Measurements from ENCODE around the gene ESYT2. TPM values are rescaled to one million over a fixed set of nuclear protein-coding genes. Genes with fewer than 3 reads are reported as not detected.
A peak's percentile ranks its signal among the peaks of the same experiment; 100 is the strongest.

Gene ESYT2
- total and polyA plus RNA-seq, 2 experiments from 2014 or later: 33.4 to 59.6 TPM

DNA sequence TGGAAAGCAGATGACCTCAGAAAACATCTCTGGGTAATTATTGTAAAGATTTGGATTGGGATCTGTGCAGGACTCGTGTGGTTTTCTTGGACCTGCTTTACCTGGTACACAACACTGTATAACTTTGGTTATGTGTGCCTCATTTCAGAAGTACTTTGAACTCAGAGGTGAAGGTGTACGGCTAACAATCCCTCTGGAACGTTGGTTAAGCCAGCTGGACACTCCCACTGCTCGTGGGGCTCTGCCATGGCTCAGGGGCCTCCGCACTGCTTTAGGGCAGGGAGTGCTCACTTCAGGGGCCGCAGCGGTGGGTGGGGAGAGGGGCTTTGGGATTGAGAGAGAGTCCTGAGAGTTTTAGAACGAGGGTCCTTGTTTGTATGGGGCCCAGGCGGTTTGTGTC lies 40.6 kb upstream of the ESYT2 start:
- Histone ChIP-seq H4K20me1 (ENCODE audit: insufficient read depth, poor library complexity, severe bottlenecking) (no peaks in the 10 kb centered on the region), H3K27ac (no peak overlapping the region), H2AFZ (no peak overlapping the region), H3K9me3 (ENCODE audit: low read depth) (no peaks in the 10 kb centered on the region), H3K36me3 (replicated peaks; ENCODE audit: insufficient read depth, low read depth) (no peaks in the 10 kb centered on the region), H3K79me2 (peaks cover 44% of the 10 kb centered on the region), H3K4me2 (no peak overlapping the region), H3K9me2 (replicated peaks; ENCODE audit: insufficient read depth) (no peaks in the 10 kb centered on the region), H3K4me1 (ENCODE audit: insufficient read depth) (peaks cover 11% of the 10 kb centered on the region), H3K4me3 (no peak overlapping the region), H3K27me3 (no peaks in the 10 kb centered on the region)
- TF ChIP-seq EZH2 (IDR thresholded peaks at IDR 0.05; ENCODE audit: borderline replicate concordance): no peak
- 77% methylated on average over 9 of the region's 9 CpGs for WGBS (ENCODE audit: low lambda C conversion rate, missing lambda C conversion rate)
- DNase-seq (ENCODE audit: low spot score): no peak

DNA sequence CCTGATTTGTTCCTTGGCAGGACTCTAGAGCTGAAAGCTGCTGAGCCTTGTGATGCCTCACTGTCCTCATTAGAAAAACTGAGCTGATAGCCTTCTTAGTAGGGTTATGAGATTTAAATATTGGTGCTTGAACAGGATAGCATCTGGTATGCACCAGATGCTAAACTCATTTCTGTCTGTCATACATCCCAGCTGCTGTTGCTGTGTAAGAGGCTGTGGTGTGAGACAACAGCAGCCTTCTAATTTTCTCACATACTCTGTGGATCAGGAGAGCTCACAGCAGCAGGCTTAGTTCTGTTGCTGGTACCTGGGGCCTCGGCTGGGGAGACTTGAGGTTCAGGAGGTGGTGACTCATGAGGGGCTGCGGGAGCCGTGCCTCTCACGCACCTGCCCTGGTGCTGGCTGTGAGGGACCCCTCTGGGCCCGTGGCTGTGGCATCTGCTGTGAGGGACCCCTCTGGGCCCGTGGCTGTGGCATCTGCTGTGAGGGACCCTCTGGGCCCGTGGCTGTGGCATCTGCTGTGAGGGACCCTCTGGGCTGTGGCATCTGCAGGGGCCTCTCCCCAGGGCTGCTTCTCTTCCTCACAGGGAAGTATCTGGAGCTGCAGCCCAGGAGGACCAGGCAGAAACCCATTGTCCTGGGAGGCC lies 39.6 kb upstream of the ESYT2 start:
- Histone ChIP-seq H3K4me1 (ENCODE audit: insufficient read depth) (peaks cover 19% of the 10 kb centered on the region), H4K20me1 (ENCODE audit: insufficient read depth, poor library complexity, severe bottlenecking) (no peaks in the 10 kb centered on the region), H2AFZ (no peak overlapping the region), H3K9me2 (replicated peaks; ENCODE audit: insufficient read depth) (no peaks in the 10 kb centered on the region), H3K4me2 (no peak overlapping the region), H3K27me3 (no peaks in the 10 kb centered on the region), H3K79me2 (peaks cover 52% of the 10 kb centered on the region), H3K4me3 (no peak overlapping the region), H3K36me3 (replicated peaks; ENCODE audit: insufficient read depth, low read depth) (no peaks in the 10 kb centered on the region), H3K9me3 (ENCODE audit: low read depth) (no peaks in the 10 kb centered on the region), H3K27ac (no peak overlapping the region)
- no peak for DNase-seq (ENCODE audit: low spot score)
- 90% methylated on average over 7 of the region's 7 CpGs for WGBS (ENCODE audit: low lambda C conversion rate, missing lambda C conversion rate)
- TF ChIP-seq EZH2 (IDR thresholded peaks at IDR 0.05; ENCODE audit: borderline replicate concordance): no peak
- no peak for TF ChIP-seq EZH2phosphoT487 (IDR thresholded peaks at IDR 0.05; ENCODE audit: low read depth, severe bottlenecking, unreplicated experiment)
- TF ChIP-seq, protein P1, sequence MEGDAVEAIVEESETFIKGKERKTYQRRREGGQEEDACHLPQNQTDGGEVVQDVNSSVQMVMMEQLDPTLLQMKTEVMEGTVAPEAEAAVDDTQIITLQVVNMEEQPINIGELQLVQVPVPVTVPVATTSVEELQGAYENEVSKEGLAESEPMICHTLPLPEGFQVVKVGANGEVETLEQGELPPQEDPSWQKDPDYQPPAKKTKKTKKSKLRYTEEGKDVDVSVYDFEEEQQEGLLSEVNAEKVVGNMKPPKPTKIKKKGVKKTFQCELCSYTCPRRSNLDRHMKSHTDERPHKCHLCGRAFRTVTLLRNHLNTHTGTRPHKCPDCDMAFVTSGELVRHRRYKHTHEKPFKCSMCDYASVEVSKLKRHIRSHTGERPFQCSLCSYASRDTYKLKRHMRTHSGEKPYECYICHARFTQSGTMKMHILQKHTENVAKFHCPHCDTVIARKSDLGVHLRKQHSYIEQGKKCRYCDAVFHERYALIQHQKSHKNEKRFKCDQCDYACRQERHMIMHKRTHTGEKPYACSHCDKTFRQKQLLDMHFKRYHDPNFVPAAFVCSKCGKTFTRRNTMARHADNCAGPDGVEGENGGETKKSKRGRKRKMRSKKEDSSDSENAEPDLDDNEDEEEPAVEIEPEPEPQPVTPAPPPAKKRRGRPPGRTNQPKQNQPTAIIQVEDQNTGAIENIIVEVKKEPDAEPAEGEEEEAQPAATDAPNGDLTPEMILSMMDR (IDR thresholded peaks at IDR 0.05; ENCODE audit: poor library complexity): no peak

DNA sequence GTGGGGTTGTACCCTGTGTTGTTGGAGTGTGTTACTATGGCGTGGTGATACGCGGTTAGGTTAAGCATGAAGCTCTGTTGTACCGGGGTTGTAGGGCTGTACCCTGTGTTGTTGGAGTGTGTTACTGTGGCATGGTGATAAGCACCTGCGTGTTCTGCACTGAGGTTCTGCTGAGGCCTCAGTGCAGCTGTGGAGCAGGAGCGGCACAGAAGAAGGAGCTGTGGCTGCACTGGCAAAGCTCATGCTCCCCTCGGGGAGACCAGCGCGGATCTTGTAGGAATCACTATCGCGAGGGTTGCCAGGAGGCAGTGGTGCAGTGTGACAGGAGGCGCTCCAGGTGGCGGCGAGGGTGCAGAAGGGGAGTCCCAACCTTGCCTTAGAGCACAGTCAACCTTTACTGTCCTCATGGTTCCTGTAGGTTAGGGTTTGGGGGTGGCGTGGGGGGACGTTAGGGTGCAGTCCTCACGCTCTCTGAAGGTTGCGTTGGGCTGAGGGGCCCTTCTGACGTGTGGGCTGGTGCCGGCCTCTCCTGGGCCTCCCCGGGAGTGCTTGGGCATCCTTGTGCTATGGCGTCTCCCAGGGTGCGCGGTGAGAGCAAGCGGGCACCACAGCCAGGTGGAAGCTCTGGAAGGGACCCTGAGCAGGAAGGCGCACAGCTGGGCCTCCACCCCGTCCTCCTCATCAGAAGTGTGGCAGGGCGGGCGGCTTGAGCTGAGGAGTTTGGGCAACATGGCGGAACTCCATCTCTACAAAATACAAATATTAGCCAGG lies 38.1 kb upstream of the ESYT2 start:
- no peak overlapping the region for H3K4me3 ChIP-seq
- H3K4me1 ChIP-seq (ENCODE audit: insufficient read depth): peaks cover 19% of the 10 kb centered on the region
- no peaks in the 10 kb centered on the region for H3K9me3 ChIP-seq (ENCODE audit: low read depth)
- H3K9me2 ChIP-seq (replicated peaks; ENCODE audit: insufficient read depth): no peaks in the 10 kb centered on the region
- H3K36me3 ChIP-seq (replicated peaks; ENCODE audit: insufficient read depth, low read depth): no peaks in the 10 kb centered on the region
- WGBS (ENCODE audit: low lambda C conversion rate, missing lambda C conversion rate): 95% methylated on average over 30 of the region's 30 CpGs
- TF ChIP-seq, protein P1 (IDR thresholded peaks at IDR 0.05; ENCODE audit: poor library complexity): no peak
- no peak for TF ChIP-seq EZH2 (IDR thresholded peaks at IDR 0.05; ENCODE audit: borderline replicate concordance)
- TF ChIP-seq EZH2phosphoT487 (IDR thresholded peaks at IDR 0.05; ENCODE audit: low read depth, severe bottlenecking, unreplicated experiment): no peak
- DNase-seq (ENCODE audit: low spot score): no peak
- H3K4me2 ChIP-seq: no peak overlapping the region
- H3K27me3 ChIP-seq: no peaks in the 10 kb centered on the region
- H4K20me1 ChIP-seq (ENCODE audit: insufficient read depth, poor library complexity, severe bottlenecking): no peaks in the 10 kb centered on the region
- no peak overlapping the region for H2AFZ ChIP-seq
- H3K79me2 ChIP-seq: peaks cover 56% of the 10 kb centered on the region
- H3K27ac ChIP-seq: no peak overlapping the region

DNA sequence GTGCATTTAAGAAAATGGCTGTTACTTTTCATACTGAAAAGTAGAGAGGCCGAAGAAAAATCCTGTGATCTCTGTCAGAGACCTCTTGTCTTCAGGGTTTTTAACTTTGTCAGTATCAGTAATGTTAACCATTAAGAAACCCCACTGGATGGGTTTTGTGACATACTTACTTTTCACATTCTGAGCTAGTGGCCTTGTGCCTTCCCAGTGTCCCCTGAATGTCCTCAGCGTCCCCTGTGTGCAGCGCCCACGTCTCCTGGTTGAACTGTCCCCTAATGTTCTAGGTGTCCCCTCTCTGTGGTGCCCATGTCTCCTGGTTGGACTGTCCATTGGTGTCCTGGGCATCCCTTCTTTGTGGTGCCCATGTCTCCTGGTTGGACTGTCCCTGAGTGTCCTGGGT lies 36.7 kb upstream of the ESYT2 start:
- Histone ChIP-seq H2AFZ (no peak overlapping the region), H3K36me3 (replicated peaks; ENCODE audit: insufficient read depth, low read depth) (no peaks in the 10 kb centered on the region), H3K9me3 (ENCODE audit: low read depth) (no peaks in the 10 kb centered on the region), H3K27me3 (no peaks in the 10 kb centered on the region), H4K20me1 (ENCODE audit: insufficient read depth, poor library complexity, severe bottlenecking) (no peaks in the 10 kb centered on the region), H3K4me3 (no peak overlapping the region), H3K79me2 (peaks cover 58% of the 10 kb centered on the region), H3K27ac (peak overlapping the region; percentile 92), H3K4me2 (no peak overlapping the region), H3K9me2 (replicated peaks; ENCODE audit: insufficient read depth) (no peaks in the 10 kb centered on the region), H3K4me1 (ENCODE audit: insufficient read depth) (peaks cover 19% of the 10 kb centered on the region)
- 92% methylated on average over 4 of the region's 4 CpGs for WGBS (ENCODE audit: low lambda C conversion rate, missing lambda C conversion rate)
- no peak for TF ChIP-seq EZH2 (IDR thresholded peaks at IDR 0.05; ENCODE audit: borderline replicate concordance)
- TF ChIP-seq EZH2phosphoT487 (IDR thresholded peaks at IDR 0.05; ENCODE audit: low read depth, severe bottlenecking, unreplicated experiment): no peak
- TF ChIP-seq, protein P1 (IDR thresholded peaks at IDR 0.05; ENCODE audit: poor library complexity): no peak
- no peak for DNase-seq (ENCODE audit: low spot score)

Data from hepatocyte (in vitro differentiated cells).